ENCODE results near the gene MAPK6. TPM values are rescaled to one million over a fixed set of nuclear protein-coding genes. Genes with fewer than 3 reads are reported as not detected.

The MAPK6 gene
- total and polyA plus RNA-seq, 10 of the 15 experiments (the other 5 are each of a cell fraction or from before 2014, with no cell fraction given), result 20.6 to 100 (median 52.6) TPM

DNA sequence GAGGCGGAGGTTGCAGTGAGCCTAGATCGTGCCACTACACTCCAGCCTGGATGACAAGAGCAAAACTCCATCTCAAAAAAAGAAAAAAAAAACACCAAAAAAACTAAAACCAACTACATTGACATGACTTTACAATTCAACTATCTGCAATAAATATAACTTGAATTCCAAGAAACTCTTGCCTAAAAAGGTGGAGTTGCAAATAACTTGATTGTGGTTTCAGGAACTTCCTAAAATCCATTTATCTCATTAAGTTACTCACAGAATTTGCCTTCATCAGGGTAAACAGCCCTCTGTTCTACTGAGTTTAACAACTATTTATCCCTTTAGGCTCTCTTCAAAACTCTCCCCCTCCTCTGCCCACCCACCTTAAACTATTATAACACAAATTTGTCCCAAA is 2.7 kb upstream of the MAPK6 start:
- RAD21 ChIA-PET (ENCODE audit: unreplicated experiment), result no interaction called here
- H3K27ac ChIP-seq (ENCODE audit: control insufficient read depth, insufficient read depth), result no peak overlapping the region
- H3K9ac ChIP-seq (ENCODE audit: control insufficient read depth, insufficient read depth, low read length), result no peak overlapping the region
- H3K9me3 ChIP-seq (replicated peaks; ENCODE audit: control insufficient read depth, insufficient read depth, low read length), result no peaks in the 10 kb centered on the region
- no peak for ATAC-seq
- intact Hi-C loops (cut with micrococcal nuclease; ENCODE audit: unreplicated experiment), result no loop called here
- H3K27me3 ChIP-seq (replicated peaks in 1 of 2; ENCODE audit: control insufficient read depth in 2 of 2, insufficient read depth in 2 of 2, low read length in 1 of 2), result no peaks in the 10 kb centered on the region
- POLR2A ChIA-PET, result no interaction called here
- FAIRE-seq, result no peak
- H2AFZ ChIP-seq (ENCODE audit: control insufficient read depth, low read depth, low read length), result no peak overlapping the region
- H4K20me1 ChIP-seq (ENCODE audit: control insufficient read depth, insufficient read depth), result no peaks in the 10 kb centered on the region
- H3K36me3 ChIP-seq (ENCODE audit: control insufficient read depth in 2 of 2, insufficient read depth in 2 of 2, low read length in 1 of 2), result no peaks in the 10 kb centered on the region
- peaks cover 37% of the 10 kb centered on the region for H3K4me1 ChIP-seq (ENCODE audit: control insufficient read depth, insufficient read depth, low read length)
- no peak for DNase-seq (ENCODE audit: low read depth, low spot score)
- H3K4me3 ChIP-seq, result no peak overlapping the region
- CTCF ChIA-PET, result no interaction called here
- in situ Hi-C loops (cut with MboI), result loop anchor here (5.0 kb wide), 1 partner anchor 361 kb away; no protein-coding TSS in a partner anchor
- H3K4me2 ChIP-seq (ENCODE audit: control insufficient read depth, insufficient read depth), result no peak overlapping the region
- WGBS (ENCODE audit: insufficient coverage, insufficient replicate concordance, low lambda C conversion rate, missing lambda C conversion rate), result 97% methylated on average over 2 of the region's 2 CpGs
- SMC1A ChIA-PET (ENCODE audit: uncharacterized antibody, unreplicated experiment), result no interaction called here
- no TSS peak for BruUV-seq (replicated peaks)
- peaks cover 25% of the 10 kb centered on the region for H3K79me2 ChIP-seq (ENCODE audit: control insufficient read depth, insufficient read depth, low read length)
- TF ChIP-seq, protein P1, sequence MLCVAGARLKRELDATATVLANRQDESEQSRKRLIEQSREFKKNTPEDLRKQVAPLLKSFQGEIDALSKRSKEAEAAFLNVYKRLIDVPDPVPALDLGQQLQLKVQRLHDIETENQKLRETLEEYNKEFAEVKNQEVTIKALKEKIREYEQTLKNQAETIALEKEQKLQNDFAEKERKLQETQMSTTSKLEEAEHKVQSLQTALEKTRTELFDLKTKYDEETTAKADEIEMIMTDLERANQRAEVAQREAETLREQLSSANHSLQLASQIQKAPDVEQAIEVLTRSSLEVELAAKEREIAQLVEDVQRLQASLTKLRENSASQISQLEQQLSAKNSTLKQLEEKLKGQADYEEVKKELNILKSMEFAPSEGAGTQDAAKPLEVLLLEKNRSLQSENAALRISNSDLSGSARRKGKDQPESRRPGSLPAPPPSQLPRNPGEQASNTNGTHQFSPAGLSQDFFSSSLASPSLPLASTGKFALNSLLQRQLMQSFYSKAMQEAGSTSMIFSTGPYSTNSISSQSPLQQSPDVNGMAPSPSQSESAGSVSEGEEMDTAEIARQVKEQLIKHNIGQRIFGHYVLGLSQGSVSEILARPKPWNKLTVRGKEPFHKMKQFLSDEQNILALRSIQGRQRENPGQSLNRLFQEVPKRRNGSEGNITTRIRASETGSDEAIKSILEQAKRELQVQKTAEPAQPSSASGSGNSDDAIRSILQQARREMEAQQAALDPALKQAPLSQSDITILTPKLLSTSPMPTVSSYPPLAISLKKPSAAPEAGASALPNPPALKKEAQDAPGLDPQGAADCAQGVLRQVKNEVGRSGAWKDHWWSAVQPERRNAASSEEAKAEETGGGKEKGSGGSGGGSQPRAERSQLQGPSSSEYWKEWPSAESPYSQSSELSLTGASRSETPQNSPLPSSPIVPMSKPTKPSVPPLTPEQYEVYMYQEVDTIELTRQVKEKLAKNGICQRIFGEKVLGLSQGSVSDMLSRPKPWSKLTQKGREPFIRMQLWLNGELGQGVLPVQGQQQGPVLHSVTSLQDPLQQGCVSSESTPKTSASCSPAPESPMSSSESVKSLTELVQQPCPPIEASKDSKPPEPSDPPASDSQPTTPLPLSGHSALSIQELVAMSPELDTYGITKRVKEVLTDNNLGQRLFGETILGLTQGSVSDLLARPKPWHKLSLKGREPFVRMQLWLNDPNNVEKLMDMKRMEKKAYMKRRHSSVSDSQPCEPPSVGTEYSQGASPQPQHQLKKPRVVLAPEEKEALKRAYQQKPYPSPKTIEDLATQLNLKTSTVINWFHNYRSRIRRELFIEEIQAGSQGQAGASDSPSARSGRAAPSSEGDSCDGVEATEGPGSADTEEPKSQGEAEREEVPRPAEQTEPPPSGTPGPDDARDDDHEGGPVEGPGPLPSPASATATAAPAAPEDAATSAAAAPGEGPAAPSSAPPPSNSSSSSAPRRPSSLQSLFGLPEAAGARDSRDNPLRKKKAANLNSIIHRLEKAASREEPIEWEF (IDR thresholded peaks at IDR 0.05; ENCODE audit: insufficient replicate concordance, low read depth, low read length), result no peak
- TF ChIP-seq SREBF2 (IDR thresholded peaks at IDR 0.05; ENCODE audit: low read length) (no peak), JUND (IDR thresholded peaks at IDR 0.05; ENCODE audit: low read depth, low read length) (no peak), STAT1 (conservative IDR thresholded peaks at IDR 0.05) (no peak)
- TF ChIP-seq, protein P2, sequence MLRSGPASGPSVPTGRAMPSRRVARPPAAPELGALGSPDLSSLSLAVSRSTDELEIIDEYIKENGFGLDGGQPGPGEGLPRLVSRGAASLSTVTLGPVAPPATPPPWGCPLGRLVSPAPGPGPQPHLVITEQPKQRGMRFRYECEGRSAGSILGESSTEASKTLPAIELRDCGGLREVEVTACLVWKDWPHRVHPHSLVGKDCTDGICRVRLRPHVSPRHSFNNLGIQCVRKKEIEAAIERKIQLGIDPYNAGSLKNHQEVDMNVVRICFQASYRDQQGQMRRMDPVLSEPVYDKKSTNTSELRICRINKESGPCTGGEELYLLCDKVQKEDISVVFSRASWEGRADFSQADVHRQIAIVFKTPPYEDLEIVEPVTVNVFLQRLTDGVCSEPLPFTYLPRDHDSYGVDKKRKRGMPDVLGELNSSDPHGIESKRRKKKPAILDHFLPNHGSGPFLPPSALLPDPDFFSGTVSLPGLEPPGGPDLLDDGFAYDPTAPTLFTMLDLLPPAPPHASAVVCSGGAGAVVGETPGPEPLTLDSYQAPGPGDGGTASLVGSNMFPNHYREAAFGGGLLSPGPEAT (IDR thresholded peaks at IDR 0.05; ENCODE audit: low read depth), result no peak
- TF ChIP-seq, protein P3, sequence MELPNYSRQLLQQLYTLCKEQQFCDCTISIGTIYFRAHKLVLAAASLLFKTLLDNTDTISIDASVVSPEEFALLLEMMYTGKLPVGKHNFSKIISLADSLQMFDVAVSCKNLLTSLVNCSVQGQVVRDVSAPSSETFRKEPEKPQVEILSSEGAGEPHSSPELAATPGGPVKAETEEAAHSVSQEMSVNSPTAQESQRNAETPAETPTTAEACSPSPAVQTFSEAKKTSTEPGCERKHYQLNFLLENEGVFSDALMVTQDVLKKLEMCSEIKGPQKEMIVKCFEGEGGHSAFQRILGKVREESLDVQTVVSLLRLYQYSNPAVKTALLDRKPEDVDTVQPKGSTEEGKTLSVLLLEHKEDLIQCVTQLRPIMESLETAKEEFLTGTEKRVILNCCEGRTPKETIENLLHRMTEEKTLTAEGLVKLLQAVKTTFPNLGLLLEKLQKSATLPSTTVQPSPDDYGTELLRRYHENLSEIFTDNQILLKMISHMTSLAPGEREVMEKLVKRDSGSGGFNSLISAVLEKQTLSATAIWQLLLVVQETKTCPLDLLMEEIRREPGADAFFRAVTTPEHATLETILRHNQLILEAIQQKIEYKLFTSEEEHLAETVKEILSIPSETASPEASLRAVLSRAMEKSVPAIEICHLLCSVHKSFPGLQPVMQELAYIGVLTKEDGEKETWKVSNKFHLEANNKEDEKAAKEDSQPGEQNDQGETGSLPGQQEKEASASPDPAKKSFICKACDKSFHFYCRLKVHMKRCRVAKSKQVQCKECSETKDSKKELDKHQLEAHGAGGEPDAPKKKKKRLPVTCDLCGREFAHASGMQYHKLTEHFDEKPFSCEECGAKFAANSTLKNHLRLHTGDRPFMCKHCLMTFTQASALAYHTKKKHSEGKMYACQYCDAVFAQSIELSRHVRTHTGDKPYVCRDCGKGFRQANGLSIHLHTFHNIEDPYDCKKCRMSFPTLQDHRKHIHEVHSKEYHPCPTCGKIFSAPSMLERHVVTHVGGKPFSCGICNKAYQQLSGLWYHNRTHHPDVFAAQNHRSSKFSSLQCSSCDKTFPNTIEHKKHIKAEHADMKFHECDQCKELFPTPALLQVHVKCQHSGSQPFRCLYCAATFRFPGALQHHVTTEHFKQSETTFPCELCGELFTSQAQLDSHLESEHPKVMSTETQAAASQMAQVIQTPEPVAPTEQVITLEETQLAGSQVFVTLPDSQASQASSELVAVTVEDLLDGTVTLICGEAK (IDR thresholded peaks at IDR 0.05; ENCODE audit: borderline replicate concordance), result no peak
- TF ChIP-seq, protein P4, sequence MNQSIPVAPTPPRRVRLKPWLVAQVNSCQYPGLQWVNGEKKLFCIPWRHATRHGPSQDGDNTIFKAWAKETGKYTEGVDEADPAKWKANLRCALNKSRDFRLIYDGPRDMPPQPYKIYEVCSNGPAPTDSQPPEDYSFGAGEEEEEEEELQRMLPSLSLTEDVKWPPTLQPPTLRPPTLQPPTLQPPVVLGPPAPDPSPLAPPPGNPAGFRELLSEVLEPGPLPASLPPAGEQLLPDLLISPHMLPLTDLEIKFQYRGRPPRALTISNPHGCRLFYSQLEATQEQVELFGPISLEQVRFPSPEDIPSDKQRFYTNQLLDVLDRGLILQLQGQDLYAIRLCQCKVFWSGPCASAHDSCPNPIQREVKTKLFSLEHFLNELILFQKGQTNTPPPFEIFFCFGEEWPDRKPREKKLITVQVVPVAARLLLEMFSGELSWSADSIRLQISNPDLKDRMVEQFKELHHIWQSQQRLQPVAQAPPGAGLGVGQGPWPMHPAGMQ (IDR thresholded peaks at IDR 0.05; ENCODE audit: borderline replicate concordance), result no peak

Data from GM12878 (cell line).